EL (cell line): ENCODE measurements around the gene RAC3.

Experiments
- DNase-seq: peaks from one replicate; pipeline ENCODE4 v3.0.0-alpha.2; 2016

The RAC3 gene

DNA sequence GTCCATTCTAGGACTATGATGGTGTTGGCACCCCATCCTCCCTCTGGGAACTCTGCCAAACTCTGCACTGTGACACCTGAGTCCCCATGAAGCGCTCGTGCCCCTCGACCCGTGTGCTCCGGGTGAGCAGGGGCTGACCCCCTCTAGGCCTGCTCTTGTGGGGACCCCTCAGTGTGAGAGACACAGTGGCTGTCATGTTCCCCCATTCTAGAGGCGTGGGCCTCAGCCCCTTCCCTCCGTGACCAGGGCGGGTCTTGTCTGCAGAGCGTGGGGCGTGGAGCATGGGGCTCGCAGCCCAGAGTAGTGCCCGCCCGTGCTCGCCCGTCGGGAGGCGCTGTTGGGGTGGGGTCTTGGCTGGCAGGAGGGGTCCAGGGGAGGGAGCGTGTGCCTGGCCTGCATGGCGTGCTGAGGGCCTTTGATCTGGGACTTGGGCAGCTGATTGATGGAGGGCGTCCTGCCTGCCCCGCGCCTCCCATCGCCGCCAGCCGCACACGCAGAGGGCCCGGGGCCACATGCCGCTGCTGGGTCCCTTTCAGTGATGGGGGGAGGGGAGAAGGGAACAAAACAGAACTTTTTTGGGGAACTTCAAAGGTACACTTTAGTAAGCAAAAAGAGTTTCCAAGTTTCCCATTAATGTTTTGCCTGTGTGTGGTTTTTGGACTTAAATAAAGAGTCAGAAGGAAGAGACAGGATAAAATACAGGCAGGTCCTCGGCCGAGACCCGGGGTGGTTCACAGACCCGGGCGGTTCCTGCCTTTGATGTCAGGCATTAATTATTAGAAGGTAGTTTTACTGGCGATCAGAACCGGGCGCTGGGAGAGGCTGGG lies 31.3 kb upstream of the RAC3 start:
- DNase-seq = no peak

DNA sequence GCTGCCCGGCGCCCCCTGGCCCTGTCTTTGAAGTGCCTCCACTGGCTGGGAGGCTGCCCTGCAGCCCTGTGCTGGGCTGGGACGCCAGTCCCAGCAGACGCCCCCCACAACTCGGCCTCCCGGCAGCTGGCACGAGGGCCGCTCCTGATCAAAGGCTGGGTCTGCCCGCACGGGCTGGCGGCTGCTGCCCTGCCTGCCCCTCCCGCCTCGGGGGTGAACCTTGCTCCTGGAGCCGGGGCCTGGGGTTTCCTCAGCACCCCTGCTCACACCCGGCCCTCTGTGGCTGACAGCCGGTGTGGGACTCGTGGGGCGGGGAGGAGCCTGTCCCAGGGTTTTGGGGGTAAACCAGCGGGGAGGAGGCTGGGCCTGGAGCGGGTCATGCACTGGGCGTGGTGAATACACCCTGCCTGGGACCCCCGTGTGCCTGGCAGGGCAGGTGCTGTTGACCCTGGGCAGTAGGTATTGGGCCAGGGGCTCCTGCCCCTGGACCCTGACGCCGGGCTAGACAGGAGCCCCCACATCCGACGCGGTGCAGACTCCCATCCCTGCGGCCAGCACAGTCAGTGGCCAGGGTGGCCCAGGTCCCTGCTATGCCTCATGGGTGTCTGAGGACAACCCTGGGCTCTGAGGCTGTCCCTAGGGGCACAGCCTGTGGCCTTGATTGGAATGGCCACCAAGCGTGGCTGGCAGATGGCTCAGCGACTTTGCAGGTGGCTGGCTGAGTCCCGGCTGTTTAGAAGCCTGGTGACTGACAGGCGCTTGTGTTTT lies 30.5 kb upstream of the RAC3 start:
- no peak for DNase-seq

DNA sequence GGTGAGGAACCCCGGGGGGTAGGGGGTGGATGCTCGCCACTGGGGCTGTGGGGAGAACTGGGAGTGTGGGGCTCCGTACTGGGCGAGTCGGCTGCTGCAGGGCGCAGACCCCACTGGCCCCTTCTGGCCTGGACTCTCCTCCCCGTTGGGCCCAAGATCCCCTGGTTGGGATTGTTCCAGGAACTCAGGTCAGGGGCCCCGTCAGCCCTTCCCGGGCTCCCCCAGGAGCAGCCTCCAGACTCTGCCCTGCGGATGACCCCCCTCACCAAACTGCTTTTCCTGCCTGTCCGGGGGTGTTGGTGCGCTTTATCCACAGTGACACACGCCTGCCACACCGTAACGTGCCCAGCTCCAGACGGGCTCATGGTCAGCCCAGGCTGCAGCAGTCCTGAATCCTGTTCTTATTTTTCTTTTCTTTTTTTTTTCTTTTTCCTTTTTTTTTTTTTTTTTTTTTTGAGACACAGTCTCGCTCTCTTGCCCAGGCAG lies 29.9 kb upstream of the RAC3 start:
- no peak for DNase-seq

DNA sequence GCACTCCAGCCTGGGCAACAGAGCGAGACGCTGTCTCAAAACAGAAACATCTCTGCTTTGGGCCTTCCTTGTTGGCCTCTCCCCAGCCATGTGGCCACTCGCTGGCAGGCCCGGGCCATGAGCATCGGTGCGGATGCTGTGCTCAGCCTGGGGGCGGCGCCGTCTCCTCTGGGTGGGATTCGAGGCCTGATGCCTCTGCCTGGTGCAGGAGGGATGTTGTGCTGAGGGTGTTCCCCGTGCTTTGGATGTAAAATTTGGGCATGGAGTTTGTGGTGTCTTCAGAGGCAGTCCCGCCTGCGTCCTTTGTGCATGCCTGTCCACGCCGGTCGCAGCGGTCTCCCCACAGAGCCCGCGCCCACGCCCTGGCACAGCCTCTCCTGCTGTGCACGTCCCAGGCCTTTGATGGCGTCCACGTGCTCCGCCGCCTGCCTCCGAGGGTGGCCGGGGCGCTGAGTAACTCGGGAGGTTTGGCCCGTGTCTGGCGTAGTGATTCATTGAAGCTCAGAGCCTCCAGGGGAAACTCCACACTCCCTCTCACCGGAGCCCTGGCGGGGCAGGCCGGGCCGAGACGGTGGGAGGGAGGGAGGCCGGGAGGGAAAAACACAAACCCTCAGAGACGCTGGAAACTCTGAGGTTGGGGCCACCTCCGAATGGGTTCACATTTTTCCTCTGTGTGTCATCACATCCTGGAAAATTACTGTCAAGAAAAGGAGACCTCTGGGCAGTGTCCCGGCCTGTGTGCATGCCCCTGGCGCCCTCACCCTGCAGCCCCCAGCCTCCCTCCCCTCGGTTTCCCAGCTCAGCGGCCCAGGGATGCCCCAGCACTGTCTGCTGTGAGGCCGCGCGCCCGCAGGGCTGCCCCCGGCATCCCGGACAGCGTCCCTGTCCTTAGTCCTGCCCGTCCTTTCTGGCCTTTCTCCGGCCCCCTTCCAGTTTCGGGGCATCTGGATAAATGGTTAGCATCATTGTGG lies 27.8 kb upstream of the RAC3 start:
- peak; percentile 99 for DNase-seq

DNA sequence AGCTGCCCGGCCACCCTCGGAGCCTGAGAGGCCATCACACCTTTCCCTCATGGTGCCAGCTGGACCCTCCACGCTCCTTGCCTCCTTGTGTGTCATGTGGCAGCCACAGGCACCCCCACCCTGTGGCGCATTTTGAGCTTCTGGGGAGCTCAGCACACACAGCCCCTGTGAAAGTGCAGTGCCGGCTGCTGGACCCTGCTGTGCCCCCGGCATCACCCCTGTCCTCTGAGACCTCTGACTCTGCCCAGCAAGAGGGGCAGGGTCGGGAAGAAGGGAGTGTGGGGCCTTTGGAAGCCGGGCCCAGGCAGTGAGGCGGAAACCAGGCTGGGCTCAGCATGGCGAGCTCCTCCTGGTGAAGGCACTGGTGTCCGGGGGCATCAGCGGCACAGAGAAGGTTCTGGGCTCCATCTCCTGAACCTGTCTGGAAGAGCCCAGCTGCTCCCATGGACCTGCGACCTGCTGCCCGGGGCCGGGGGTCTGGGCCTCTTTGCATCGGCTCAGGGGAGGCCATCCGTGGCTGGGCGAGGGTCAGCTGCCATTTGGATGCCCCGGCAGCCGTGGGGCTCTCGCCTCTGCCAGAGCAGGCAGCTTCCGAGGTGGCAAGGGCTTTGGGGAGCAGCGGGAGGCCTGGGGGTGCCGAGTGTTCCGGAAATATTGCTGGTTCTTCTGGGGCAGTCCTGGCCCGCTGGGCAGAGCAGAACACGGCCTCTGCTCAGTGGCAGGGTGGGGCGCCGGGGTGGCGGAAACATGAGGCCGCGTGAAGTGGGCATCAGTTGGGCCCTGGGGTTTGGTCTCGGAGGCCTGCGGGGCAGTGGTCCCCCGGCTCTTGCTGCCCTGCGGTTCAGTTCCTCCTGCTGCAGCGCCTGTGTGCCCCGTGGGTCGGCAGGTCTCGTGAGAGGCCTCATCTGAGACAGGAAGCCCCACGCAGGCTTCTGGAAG lies 26.7 kb upstream of the RAC3 start:
- DNase-seq = no peak

DNA sequence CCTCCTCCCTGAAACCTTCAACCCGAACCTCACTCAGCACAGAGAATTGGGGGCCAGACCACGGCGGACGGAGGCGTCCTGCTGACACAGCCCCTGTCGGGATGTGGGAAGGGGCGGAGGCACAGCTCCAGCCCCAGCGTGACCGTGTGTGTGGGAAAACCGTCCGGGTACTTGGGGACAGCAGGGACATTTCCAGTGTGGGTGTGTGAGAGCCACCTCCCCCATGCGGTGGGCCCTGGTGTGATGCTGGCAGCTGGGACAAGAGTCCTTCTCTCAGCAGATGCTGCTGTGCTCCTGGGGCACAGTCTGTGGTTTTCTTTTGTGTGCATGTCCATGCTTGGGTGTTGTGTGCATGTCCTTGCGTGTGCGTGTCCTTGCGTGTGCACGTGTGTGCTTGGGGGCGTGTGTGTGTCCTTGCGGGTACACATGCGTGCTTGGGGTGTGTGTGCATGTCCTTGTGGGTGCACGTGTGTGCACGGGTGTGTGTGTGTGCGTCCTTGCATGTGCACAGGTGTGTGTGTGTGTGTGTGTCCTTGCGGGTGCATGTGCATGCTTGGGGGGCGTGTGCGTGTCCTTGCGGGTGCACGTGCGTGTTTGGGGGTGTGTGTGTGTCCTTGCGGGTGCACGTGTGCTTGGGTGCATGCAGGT lies 25.7 kb upstream of the RAC3 start:
- DNase-seq = no peak

DNA sequence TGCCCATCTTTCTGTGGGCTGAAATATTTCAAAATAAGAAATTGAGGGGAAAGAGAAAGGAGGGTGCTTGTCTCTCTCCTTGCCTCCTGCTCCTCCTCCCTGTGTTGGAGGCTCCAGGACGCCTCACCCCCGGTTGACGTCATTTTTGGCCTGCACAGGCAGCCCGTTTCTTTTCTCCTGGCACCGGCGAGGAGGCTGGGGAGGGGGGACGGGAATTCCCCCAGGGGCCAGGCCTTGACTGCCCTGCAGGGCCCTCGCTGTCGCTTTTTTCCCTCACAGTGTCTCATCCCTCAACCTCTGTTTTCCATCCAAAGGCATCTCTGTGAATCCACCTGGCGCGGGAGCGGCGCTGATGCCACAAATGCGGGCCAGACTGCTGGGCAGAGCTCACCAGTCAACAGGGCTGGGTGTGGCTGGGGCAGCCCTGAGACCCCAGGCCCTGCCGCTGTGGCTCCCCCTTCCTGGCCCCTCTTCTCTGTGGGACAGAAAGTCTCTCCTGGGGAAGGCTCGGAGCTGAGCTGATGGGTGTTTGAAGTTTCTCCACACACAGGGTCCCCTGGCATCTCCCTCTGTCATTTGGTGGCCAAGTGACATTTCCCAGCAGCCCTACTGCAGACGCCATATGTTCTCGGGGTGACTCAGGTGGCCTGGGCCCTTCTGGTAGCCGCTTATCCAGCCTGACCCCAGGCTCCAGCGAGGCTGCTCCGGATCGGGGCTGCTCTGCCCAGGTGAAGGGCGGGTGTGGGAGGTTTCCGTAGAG lies 24.8 kb upstream of the RAC3 start:
- DNase-seq = peak; percentile 64

DNA sequence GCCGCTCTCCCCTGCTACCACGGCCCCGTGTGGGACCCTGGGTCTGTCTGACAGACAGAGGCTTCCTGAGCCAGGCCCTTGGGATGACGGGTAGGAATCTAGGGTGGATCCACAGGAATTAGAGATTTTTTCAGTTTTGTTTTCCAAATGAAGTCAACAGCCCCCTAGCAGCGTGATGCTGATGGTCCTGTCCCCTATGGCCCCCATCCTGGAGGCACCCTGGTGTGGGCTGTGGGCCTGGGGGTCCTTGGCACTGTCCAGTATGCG lies 24.3 kb upstream of the RAC3 start:
- DNase-seq = no peak

DNA sequence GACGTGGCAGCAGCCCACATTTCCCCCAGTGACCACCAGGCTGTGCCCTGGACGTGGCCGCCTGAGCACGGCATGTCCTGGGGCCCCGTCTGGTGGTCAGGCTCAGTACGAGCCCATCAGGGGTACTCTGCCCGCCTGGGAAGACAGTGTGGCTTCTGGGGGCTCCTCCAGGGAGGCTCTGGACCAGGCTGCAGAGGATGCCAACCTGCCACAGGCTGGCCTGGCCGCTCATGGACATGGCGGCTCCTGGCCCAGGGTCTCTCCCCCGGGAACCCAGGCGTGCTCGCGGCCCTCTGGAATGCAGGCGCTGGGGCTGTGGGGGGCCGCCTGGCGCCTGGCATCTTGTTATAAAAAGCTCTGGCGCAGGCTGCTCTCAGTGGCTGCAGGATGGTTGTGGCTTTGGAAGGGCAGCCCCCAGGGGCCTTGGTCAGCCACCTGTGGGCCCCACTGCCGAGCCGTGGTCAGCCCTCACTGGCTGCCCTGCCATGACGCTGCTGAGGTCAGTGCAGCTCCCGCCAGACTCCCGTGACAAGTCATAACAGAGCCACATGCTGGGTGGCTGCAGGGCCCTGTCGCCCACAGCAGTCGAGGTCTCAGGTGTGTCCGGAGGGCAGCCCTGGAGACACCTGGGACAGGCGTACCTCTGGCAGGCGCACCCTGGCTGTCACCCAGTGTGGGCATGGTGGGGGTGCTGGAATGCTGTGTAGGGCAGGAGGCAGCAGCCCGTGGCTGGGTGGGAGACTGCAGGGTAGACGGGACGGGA lies 23.8 kb upstream of the RAC3 start:
- no peak for DNase-seq

DNA sequence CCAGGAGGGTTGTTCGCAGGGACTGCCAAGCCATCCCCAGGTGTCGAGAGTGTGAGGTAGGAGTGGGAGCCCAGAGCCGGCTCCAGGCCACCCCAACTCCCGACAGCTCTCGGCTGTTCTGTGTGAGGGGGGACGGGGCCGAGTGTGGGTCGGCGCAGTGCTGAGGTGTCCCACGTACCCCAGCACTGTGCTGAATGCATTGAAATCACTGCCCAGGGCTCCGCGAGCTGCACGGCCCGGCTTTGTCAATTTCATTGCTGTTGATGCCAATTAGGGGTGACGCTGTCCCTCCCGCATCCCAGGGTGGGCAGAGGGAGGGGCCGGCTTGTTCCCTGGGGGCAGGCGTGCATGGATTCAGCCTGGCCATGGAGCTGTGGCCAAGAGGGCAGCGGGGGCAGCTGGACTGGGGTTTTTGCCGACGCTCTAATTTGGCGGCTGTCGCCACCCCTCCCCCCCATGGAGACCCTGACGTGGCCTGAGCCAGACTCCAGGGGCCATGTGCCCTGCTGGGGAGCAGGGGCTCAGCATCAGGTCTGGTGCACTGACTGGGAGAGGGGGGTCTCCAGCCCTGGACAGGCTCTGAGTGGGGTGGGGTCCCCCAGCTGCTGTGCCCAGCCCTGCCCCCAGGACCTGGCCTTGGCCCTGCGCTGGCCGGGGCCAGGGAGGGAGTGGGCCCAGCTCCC lies 23.1 kb upstream of the RAC3 start:
- DNase-seq = no peak

DNA sequence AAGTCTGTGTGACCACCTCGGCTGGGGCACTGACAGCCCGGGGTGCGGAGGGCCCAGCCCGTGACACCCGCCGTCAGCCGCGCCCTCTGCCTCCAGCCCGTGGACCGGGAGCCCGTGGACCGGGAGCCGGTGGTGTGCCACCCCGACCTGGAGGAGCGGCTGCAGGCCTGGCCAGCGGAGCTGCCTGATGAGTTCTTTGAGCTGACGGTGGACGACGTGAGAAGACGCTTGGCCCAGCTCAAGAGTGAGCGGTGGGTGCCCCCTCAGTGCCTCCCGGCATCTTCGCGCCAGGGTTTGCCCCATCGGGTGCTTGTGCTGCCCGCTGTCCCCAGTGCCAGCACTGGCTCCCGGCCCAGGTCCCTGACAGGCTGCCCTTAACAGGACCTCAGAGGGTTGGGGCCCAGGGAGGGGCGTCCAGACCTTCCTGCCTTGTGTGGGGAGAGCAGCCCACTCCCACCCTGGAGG lies 22.5 kb upstream of the RAC3 start:
- DNase-seq = no peak

DNA sequence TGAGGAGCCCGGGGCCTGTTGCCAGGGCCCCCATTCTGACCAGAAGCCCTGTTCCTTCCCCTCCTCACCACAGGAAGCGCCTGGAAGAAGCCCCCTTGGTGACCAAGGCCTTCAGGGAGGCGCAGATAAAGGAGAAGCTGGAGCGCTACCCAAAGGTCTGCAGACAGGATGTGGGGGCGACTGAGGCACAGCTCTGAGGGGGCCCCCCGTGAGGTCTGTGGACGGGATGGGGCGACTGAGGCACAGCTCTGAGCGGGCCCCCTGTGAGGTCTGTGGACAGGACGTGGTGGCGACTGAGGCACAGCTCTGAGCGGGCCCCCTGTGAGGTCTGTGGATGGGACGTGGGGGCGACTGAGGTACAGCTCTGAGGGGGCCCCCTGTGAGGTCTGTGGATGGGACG lies 22.1 kb upstream of the RAC3 start:
- DNase-seq = no peak

DNA sequence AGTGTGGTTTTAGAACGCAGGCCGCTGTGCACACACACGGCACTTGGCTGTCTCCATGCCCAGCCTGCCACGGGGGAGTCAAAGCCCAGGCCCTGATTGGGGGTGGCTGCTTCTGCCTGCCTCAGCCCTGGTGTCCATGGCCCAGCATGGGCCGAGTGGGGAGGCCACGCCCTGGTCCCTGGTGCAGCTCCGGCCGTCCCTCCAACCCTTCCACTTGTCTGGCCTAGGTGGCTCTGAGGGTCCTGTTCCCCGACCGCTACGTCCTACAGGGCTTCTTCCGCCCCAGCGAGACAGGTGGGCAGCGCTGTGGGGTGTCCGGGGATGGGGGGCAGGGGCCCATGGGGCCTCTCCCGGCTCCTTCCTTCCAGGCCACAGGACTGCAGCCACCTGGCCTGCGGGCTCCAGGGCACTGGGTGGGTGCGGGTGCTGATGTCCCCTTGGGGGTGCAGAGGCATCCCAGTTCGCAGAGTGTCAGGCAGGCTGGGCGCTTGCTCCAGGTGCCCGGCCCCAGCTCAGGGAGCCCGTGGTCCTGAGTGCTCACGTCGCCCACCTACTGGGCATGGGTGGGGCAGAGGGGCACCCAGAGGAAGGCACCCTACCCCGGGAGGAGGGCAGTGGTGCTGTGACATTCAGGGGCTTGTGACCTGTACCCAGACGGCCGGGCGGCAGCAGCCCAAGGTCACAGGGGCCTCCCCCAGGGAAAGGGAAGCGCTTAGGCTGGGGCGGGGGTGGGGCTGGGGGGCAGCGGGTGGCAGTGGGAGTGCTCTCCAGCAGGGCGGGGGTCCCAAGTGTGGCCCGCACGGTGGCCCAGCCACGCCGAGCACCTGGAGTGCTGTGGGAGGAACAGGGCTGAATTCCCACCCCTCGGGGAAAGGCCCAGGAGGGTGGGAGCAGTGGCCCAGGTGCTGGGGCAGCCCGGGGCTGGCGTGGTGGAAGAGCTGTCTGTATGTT lies 20.6 kb upstream of the RAC3 start:
- DNase-seq = no peak

DNA sequence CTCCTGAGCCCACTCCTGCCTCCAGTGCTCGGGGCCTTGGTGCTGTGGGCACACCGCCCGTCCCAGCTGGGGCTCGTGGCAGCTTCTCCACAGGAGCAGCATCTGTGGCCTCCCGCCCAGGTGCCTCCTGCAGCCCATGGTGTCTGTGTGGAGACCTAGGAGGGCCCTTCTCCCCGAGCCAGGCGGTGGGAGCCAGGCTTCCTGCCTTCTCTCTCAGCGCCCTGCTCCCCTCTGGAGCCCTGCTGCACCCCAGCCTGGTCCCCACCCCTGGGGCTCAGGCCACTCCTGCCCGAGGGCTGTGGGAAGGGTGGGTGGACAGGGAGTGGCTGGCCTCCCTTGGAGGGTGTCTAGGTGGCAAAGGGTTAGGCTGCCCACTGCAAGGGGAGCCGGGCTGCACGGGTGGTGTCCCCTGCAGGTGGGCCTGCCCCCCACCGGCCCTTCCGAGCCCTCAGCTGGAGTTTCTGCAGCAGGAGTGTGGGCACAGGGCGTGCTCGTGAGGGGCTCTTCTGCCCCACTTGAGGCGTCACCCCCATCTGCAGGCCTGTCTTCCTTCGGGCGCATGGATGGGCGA lies 19.8 kb upstream of the RAC3 start:
- no peak for DNase-seq

DNA sequence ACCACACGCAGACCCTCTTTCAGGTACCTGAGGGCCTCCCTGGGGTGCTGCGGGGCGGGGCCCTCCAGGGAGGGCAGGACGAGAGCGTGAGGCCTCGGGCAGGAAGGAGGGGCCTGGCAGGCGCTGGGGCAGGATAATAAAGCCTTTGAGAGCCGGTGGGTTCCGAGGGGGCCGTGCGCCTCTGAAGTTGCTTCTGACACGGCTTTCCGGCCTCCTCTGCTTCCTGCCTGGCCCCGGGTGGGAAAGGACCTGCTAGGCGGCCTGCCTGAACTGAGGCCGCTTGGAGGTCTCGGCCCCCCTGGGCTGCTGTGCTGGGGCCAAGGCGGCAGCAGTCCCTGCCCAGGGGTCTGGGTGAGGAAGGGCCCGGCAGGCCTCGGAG lies 19.2 kb upstream of the RAC3 start:
- DNase-seq = no peak

DNA sequence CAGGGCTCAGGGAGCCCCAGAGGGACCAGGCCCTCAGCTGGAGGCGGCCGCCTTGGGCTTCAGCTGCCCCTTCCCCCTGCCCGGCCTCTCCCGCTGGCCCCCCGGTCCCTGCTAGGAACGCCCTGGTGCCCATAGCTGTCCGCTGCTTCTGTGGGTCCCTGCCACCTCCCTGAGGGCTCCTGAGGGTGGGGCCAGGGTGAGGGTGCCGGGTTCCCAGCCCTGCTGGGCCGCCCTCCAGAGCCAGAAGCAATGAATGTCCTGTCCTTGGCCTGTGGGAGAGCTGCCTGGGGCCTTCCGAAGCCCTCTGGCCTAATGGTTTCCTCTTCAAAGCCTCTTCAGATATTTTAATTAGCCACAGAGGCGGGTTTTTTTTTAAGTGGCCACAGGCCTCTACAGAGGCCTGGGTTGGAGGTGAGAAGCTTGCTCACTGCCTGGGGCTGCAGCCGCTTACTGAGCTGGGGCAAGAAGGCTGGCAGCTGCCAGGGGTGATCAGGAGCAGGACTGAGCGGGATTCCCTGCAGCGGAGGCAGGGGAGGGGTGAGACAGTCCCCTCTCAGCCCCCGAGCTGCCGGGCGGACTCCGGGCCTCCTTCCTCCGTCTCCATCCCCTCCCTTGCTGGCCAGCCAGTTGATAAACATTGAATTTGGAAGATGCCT lies 18.7 kb upstream of the RAC3 start:
- DNase-seq = no peak

DNA sequence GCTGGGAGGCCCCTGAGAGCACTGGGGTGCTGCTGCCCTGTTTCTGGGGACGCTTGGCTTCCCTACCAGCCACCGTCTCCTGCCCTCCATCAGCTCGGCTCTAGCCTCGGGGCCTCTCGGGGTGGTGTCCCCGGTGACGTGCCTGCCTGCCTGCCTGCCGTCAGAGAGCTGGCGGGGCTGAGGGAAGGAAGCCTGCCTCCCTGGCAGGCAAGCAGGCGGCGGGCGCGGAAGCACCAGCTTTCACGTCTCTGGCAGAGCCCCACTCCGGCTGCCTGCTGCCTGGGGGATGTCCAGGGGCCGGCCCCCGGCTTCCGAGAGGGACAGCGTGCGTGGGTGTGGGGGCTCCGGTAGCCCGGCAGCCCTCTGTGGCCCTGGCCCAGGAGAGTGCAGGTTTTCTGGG lies 18.1 kb upstream of the RAC3 start:
- no peak for DNase-seq
